Osteoblast (primary cell): ENCODE results near the gene TBL1XR1. TPM values are rescaled to one million over a fixed set of nuclear protein-coding genes. Genes with fewer than 3 reads are reported as not detected.

Experiments used
- DNase-seq: peaks from one replicate; pipeline ENCODE4 v3.0.0; 2011; ENCODE audit warnings: low spot score, mixed read lengths; ENCODE audit not compliant: insufficient read length; ENCODE audit errors: missing footprints
- H2AFZ ChIP-seq: 2 replicates; pipeline ENCODE4 v1.6.0; 2011; ENCODE audit warnings: mild to moderate bottlenecking, low read length
- H3K27ac ChIP-seq: 2 replicates; pipeline ENCODE4 v1.5.1; 2011; ENCODE audit warnings: mild to moderate bottlenecking, low read depth, low read length, moderate library complexity
- H3K27me3 ChIP-seq: 2 replicates; pipeline ENCODE4 v1.6.0; 2012; ENCODE audit warnings: mild to moderate bottlenecking, control low read depth, inconsistent platforms, low read length, moderate library complexity; ENCODE audit not compliant: insufficient read depth
- H3K36me3 ChIP-seq: 2 replicates; pipeline ENCODE4 v1.5.1; 2011; ENCODE audit warnings: mild to moderate bottlenecking, low read length, control low read depth, moderate library complexity; ENCODE audit not compliant: insufficient read depth
- H3K4me1 ChIP-seq: 2 replicates; pipeline ENCODE4 v1.5.1; 2011; ENCODE audit warnings: mild to moderate bottlenecking, low read length, control low read depth, moderate library complexity; ENCODE audit not compliant: insufficient read depth
- H3K4me2 ChIP-seq: 2 replicates; pipeline ENCODE4 v1.6.0; 2011; ENCODE audit warnings: mild to moderate bottlenecking, low read length; ENCODE audit not compliant: insufficient read depth
- H3K4me3 ChIP-seq: fragments of 200-600 bp; sonication (generic); 3 replicates; pipeline ENCODE4 v1.5.1; 2012; ENCODE audit warnings: mild to moderate bottlenecking, low read length, inconsistent platforms; ENCODE audit not compliant: insufficient read depth
- H3K79me2 ChIP-seq: 2 replicates; pipeline ENCODE4 v1.6.0; 2012; ENCODE audit warnings: mild to moderate bottlenecking, low read length, control low read depth, inconsistent platforms; ENCODE audit not compliant: insufficient read depth
- H3K9me3 ChIP-seq: 2 replicates; pipeline ENCODE4 v1.5.1; 2011; ENCODE audit warnings: low read depth, low read length, control low read depth
- H4K20me1 ChIP-seq: 2 replicates; pipeline ENCODE4 v1.6.0; 2012; ENCODE audit warnings: mild to moderate bottlenecking, low read length, control low read depth; ENCODE audit not compliant: insufficient read depth
- CTCF ChIP-seq: IDR thresholded peaks from 2 replicates; pipeline ENCODE4 v1.5.1; 2011; ENCODE audit warnings: mild to moderate bottlenecking, low read depth, low read length, moderate library complexity; ENCODE audit errors: extremely low read depth
- total RNA-seq: library from RNA; depleted of rRNA; stranded (reverse); fragments of >200 nt; gene quantifications from 2 replicates; pipeline ENCODE4 v1.2.3, GENCODE V29; 2012

The TBL1XR1 gene
- total RNA-seq, 1 donor: 297 TPM

DNA sequence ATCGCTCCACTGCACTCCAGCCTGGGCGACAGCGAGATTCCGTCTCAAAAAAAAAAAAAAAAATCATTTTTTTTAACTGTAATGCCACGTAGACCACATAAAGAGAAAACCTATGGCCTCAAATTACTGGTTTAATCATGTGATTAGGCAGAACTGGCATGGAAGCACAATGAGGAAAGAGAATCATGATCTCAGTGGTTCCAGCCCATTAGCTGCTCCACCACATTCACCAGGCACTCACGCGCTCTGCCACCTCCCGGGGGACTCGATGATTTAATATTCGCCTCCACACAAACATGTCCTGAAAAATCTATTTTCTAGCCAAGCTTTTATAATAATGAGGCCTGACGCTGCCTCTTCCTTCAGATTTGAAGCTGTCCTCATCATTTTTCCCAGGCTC, 204.7 kb downstream of the TBL1XR1 start:
- Histone ChIP-seq H3K4me3 (no peak overlapping the region), H3K79me2 (no peaks in the 10 kb centered on the region), H4K20me1 (no peaks in the 10 kb centered on the region), H3K27ac (no peak overlapping the region), H2AFZ (no peak overlapping the region), H3K4me2 (no peak overlapping the region), H3K27me3 (no peaks in the 10 kb centered on the region), H3K4me1 (no peaks in the 10 kb centered on the region), H3K36me3 (no peaks in the 10 kb centered on the region), H3K9me3 (no peaks in the 10 kb centered on the region)
- no peak for DNase-seq
- no peak for TF ChIP-seq CTCF

DNA sequence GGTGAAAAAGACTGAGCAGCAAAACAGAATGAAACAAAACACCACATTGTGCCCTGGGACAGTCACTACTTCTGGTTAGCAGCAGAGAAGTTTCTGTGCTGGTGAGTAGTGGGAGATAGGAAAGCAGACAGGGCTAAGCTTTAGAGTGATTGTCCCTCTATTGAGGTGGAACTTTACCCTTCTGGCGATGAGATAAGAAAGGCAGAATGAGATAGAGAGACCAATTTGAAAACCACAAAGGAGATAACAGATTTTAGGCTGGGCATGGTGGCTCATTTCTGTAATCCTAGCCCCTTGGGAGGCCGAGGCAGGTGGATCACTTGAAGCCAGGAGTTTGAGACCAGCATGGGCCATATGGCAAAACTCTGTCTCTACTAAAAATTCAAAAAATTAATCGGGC, 208.5 kb downstream of the TBL1XR1 start:
- no peak overlapping the region for H2AFZ ChIP-seq
- H3K79me2 ChIP-seq: no peaks in the 10 kb centered on the region
- no peaks in the 10 kb centered on the region for H3K9me3 ChIP-seq
- no peak overlapping the region for H3K4me3 ChIP-seq
- H4K20me1 ChIP-seq: no peaks in the 10 kb centered on the region
- H3K36me3 ChIP-seq: no peaks in the 10 kb centered on the region
- no peaks in the 10 kb centered on the region for H3K4me1 ChIP-seq
- no peak for DNase-seq
- H3K27me3 ChIP-seq: no peaks in the 10 kb centered on the region
- H3K27ac ChIP-seq: no peak overlapping the region
- no peak for TF ChIP-seq CTCF
- no peak overlapping the region for H3K4me2 ChIP-seq

DNA sequence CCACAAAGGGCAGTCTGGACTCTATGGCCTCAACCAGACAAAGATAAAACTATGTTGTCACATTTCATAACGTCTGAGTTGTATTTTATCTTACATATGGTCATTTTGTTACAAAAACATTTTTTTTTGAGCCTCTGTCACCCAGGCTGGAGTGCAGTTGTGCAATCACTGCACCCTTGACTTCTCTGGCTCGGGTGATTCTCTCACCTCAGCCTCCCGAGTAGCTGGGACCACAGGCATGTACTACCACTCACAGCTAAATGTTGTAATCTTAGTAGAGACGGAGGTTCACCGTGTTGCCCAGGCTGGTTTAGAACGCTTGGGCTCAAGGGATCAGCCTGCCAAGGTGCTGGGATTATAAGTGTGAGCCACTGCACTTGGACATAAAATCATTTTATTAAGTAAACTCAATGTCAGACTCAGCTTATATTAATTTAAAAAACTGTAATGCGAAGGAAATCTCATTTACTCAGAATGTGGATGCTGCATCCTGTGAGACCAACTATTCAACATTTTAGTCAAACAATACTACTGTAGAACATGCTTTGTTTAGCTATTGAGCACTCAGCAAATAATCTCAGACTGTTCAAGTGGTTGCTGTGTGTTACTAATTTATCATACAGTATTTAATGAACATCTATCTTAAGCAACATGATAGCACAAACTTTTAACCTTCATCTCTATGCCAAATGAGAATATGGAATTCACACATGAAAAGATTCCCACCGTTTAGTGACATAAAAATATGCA, 209.2 kb downstream of the TBL1XR1 start:
- no peaks in the 10 kb centered on the region for H3K36me3 ChIP-seq
- DNase-seq: no peak
- H3K4me2 ChIP-seq: no peak overlapping the region
- H3K27me3 ChIP-seq: no peaks in the 10 kb centered on the region
- no peaks in the 10 kb centered on the region for H3K79me2 ChIP-seq
- no peak overlapping the region for H3K27ac ChIP-seq
- no peak overlapping the region for H3K4me3 ChIP-seq
- no peak for TF ChIP-seq CTCF
- H4K20me1 ChIP-seq: no peaks in the 10 kb centered on the region
- no peaks in the 10 kb centered on the region for H3K4me1 ChIP-seq
- H3K9me3 ChIP-seq: no peaks in the 10 kb centered on the region
- no peak overlapping the region for H2AFZ ChIP-seq

- Histone ChIP-seq H3K27me3 (no peaks in the 10 kb centered on the region), H3K36me3 (no peaks in the 10 kb centered on the region), H2AFZ (no peak overlapping the region), H3K4me2 (no peak overlapping the region), H3K9me3 (no peaks in the 10 kb centered on the region), H3K27ac (no peak overlapping the region), H3K4me3 (no peak overlapping the region), H3K79me2 (no peaks in the 10 kb centered on the region), H4K20me1 (no peaks in the 10 kb centered on the region), H3K4me1 (no peaks in the 10 kb centered on the region)
- DNase-seq: no peak
- no peak for TF ChIP-seq CTCF
Observed at GRCh38 chr3:176978441-176978840, 218.8 kb downstream of the TBL1XR1 start.
